Activated CD4-positive, alpha-beta T cell treated with anti-CD3 and anti-CD28 coated beads for 24 hours (primary cell): Measurements from ENCODE around the gene IFITM5.
A peak's percentile ranks its signal among the peaks of the same experiment; 100 is the strongest.
"Not testable (repeated sequence)": the region's sequence is repeated elsewhere in the genome, so short reads cannot be mapped to it uniquely, and the experiment has no call there.

Experiments
- DNase-seq, 2 donors: peaks; one replicate each; pipeline ENCODE4 v3.0.0-alpha.2; 2020; ENCODE audit warnings: low read depth in 2 of 2

Gene IFITM5

DNA sequence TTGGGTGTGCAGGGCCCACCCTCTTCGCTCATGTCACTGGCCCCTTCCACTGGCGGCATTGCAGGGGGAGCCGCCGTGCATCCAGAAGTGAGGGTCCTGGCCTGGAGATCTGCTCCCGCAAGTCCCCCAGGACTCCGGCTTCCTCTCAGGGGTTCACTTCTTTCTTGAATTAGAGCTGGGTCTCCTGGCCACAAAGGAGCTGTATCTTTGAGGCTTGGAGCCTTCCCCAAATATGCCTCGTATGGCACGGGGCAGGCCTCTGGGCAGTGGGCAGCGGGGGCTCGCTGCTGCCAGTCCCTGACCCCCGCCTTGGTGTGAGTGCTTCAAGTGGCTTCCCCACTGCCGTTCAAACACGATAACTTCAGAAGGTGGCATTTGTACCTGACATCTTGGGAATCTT, 28.7 kb upstream of the IFITM5 start:
- no peak for DNase-seq

DNA sequence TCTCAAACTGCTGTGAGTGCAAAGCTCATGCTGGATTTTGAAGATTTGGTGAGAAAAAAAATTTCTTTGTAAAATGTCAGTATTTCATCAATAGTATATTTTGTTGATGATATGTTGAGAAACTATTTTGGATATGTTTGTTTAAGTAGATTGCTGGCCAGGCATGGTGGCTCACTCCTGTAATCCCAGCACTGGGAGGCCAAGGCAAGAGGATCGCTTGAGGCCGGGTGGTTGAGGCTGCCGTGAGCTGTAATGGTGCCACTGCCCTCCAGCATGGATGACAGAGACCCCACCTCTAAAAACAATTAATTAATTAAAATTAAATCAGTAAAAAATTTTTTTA, 28.2 kb upstream of the IFITM5 start:
- DNase-seq = no peak

DNA sequence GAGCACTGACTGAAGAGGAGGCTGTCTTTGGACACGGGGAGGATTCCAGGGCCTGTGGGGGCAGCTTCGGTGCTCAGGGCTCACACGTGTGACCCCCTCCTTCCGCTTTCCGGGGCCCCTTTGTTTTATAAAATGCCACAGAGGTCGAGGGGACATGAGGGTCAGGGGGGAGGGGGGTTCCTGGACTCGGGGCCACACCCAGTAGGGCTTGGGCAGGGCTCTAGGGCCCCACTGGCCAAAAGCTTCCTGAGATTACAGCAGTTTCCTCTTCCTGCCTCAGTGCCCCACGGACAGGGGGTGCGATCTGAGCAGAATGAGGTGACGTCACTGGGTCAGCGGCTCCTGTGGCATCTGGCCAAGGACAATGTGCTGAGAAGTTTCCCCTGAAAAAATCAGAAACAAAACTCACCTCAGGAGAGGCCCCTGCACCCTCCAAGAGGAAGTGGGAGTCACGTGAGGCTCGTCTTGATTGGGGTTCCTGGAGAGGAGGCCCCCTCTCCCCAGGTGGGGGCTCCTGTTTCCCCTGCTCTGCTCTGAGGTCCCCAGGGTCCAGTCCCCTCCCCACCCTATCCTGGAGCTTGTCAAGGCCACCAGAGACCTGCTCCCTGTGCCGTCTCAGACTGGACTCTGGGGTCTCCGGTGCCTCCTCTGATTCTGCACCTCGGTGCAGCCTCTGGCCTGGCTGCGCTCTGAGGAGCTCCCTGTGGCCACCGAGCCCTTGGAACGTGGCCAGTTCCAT, 27.7 kb upstream of the IFITM5 start:
- DNase-seq = peak in 1 of 2 donors; percentile 57

DNA sequence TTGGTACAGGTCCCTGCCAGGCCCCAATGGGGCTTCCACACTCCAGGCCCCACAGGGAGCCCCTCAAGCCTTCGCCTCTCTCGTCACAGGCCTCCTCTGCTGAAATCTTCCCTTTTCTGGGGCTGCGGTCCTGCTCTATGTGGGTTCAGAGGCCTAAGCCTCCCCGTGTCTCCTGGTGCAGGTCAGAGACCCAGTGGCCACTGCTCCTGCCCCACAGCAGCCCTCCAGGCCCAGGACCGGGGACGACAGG, 27.2 kb upstream of the IFITM5 start:
- DNase-seq = no peak

DNA sequence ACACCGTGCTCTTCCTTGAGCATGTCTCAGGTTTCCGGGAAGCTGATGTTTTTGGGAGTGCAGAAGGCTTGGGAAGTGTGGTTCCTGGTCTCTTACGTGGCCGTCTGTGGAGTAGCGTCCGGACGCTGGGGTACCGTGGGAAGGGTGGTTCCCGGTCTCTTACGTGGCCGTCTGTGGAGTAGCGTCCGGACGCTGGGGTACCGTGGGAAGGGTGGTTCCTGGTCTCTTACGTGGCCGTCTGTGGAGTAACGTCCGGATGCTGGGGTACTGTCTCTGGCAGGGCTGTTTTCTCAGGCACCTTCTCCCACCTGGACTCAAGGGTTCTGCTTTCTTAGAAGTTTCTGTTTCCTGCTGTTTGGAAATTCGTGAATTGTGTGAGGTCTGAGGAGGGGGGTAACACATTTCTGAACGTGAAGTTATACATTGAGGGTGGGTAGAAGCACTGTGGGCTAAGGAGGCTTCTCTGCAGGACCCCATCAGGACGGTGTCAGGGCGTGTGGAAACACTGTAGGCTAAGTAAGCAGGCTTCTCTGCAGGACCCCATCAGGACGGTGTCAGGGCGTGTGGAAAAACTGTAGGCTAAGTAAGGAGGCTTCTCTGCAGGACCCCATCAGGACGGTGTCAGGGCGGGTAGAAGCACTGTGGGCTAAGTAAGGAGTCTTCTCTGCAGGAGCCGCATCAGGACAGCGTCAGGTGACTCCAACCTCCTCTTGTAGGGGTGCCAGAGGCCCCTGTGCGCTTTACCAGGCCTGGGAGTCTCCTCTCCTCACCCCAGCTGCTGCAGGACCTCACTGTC, 26.7 kb upstream of the IFITM5 start:
- no peak for DNase-seq

DNA sequence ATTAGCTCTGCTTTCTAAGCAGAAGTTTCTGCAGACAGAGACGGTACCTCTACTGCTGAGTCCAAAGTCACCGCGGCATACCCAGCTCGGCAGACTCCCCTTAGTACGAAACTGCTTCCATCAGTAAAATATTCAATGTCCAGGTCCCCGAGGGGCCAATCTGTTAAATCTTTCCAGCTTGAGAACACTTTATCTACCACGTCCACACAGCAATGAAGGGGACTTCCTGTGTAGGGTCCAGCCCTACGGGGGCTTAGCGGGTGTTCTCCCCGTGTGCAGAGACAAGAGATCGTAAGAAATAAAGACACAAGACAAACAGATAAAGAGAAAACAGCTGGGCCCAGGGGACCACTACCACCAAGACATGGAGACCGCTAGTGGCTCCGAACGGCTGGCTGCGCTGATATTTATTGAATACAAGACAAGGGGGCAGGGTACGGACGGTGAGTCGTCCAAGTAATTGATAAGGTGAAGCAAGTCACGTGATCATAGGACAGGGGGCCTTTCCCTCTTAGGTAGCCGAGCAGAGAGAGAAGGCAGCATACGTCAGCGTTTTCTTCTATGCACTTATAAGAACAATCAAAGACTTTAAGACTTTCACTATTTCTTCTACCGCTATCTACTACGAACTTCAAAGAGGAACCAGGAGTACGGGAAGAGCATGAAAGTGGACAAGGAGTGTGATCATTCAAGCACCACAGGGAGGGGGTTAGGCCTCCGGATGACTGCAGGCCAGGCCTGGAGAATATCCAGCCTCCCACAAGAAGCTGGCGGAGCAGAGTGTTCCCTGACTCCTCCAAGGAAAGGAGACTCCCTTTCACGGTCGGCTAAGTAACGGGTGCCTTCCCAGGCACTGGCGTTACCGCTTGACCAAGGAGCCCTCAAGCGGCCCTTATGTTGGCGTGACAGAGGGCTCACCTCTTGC, 25.5 kb upstream of the IFITM5 start:
- DNase-seq = not testable (repeated sequence)

DNA sequence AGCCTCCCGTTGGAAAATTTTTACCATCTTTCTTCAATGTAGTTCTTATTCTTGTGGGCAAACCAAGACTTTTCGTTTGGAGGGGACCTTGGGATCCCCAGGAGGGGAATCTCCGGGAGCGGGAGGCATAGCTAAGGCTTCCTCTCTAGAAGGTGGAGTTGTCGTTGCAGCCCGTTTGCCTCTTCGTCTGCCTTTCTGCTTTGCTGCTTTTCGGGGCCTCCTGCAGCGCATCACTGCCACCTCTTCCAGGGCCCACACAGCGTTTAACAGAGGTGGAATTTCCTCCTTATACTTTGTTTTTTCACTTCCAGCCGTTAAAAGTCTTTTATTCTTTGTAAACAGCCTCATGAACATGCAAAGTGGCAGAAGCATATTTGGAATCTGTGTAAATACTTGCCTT, 24.8 kb upstream of the IFITM5 start:
- no peak for DNase-seq

DNA sequence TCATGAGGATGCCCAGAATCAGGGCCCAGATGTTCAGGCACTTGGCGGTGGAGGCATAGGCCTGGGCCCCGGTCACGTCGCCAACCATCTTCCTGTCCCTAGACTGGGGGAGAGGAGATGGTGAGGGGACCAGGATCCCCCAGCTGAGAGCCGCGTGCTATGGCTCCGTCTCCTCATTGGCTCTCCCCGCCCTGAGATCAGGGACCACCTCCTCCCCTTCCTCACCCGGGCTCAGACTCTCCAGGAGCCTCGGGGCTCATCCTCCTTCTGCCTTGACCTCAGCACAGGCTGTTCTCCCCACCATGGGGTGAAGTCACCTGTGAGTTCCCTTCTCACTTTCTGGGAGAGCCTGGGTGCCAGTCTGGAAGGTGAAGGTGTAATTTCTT, 20.6 kb upstream of the IFITM5 start:
- DNase-seq = not testable (repeated sequence)

DNA sequence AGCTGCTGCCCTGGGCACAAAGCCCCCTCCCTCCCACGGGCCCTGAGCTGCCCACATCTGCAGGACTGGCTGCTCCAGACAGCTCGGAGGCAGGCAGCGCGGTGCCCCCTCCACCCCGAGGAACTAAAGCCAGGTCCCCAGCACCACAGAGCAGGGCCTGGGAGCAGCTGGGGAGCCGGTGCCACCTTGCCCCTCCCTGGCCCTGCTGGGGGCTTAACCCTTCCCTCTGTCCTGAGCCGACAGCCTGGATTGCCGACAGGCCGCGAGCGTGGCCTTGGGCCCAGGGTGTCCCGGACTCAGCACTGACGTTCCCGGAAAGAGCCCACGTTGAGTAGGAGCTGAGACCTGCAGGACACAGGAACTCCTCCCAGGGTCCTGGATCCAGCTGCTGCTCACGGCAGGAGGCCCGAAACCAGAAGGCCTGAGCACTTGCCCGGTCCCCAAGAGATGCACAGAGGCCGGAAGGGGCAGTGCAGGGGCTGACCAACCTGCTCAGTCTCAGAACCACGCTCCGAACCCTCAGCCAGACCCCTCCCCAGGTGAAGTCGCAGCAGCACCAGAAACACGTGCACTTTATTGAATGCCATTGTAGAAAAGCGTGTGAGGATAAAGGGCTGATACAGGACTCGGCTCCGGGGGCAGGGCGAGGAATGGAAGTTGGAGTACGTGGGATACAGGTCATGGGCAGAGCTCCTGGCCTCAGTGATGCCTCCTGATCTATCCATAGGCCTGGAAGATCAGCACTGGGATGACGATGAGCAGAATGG, 20.0 kb upstream of the IFITM5 start:
- not testable (repeated sequence) for DNase-seq

DNA sequence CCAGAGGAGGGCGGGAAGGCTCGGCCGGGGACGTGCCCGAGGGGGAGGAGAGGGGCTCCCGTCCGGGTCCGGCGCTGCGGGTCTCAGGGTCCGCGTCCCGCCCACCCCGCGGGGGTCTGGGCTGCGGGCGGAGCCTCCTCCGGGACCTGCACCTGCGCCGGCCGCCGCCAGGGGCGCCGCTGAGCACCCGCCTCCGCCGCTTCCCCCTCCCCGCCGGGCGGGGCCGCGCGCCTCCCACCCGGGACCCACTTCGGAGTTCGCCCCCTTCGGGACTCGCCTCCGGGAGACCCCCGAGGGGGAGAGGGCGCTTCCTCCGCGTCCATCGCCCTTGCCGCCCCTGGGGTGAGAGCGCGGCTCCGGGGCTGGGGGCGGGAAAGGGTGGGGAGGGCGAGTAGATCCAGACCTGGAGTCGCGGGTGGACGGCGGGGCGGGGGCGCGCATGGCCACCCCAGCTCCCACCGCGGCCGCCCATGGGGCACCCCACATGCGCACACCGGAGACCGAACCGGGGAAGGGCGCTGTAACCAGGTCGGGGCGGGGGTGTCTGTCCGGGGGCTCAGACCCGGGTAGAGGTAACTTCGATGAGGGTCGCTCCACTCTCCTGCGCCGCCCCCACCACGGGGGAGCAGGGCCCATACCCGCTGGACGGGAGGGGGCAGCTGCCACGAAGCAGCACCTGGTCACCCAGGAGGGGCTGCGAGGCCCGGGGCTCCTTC, 19.2 kb upstream of the IFITM5 start:
- DNase-seq = not testable (repeated sequence)

DNA sequence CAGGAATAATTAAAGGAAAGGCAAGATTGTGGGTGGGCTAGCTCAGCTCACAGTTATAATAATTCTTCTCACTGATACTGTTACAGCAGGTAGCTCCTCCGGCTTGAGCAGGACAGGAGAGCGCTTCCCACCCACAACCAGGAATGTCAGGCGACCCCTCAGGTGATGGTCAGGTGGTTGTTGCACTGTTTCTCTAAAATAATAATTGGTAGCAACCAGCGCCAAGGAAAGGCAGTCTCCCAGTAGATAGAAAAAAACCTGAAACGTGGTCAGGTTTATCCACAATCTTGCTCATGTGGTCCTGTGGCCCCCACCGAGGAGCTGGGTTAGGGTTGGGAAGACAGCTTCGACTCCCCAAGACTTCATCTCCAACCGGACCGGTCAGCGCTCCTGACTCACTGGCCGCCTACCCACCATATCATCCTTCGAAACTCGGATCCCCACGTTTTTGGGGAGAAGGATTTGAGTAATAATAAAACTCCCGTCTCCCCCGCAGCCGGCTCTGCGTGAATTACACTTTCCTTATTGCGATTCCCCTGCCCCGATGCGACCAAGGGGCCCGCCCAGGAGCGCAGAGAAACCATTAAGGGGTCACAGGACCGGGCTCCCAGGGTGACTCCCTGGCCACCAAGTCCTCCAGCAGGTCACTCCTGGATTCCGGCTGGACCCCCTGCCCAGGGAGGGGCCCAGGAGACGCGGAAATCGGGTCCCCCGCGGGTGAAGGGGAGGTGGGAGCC, 18.5 kb upstream of the IFITM5 start:
- DNase-seq = not testable (repeated sequence)

DNA sequence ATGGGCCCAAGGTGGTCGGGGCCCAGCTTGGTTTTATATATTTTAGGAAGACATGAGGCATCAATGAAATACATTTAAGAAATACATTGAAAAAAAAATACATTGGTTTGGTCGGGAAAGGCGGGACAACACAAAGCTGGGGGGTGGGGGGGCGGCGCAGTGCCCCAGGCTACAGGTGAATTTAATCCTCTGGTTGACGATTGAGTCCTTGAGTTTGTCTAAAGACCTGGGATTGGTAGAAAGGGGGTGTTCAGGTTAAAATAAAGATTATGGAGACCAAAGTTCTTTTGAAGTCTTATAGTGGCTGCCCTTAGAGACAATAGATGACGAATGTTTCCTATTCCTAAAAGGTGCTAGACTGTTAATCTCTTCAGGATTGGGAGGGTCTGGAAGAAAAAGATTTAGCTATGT, 17.6 kb upstream of the IFITM5 start:
- DNase-seq = no peak

DNA sequence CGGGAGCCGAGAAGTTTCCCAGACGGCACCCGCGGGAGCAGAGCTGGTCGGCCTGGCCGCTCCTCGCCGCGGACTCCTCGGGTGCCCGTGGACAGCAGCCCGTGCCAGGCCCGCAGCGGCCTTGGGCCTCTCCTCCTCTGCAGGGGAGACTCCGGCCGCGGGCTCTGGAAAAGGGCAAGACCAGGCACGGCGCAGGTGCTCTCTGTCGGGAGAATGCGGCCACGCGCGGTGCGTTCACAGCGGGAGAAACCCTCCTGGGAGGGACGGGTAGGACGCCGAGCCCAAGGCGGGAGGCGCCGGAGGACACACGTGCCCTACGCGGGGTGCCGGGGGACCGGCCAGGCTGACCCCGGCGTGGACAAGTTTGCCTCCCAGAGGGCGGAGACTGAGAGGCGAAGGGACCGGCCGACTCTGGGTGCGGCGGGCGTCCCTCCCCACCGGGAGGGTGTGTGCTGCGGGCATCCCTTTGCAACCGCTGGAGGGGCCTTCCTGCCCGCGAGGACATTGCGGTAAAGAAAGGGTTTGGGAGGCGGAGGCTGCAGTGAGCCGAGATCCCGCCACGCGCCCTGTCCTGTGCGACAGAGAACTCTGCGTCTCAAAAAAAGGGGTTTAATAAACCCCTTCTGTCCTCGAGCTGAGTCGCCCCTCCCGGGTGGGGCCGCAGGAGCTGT, 16.8 kb upstream of the IFITM5 start:
- DNase-seq = no peak

DNA sequence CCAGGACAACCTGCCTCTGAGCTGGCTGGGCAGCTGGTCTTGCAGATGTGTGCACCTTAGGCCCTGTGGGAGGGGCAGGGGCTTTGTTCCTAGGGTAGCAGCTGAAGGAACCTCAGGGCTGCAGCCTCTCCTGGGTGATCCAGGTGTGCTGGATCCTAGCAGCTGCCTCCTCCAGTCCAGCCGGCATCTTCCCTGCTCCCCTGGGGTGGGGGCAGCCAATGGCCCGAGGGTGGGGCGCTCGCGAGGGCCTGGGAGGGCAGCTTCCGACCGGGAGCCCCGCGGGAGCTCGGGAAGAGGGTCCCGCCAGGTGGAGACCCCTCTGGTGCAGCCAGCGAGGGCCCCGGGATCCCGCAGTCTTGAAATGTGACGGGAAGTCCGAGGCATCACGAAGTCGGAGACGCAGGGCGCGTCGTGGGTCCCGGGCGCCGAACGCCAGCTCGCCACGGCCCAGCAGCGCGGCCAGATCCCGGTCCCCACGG, 16.2 kb upstream of the IFITM5 start:
- DNase-seq = no peak

DNA sequence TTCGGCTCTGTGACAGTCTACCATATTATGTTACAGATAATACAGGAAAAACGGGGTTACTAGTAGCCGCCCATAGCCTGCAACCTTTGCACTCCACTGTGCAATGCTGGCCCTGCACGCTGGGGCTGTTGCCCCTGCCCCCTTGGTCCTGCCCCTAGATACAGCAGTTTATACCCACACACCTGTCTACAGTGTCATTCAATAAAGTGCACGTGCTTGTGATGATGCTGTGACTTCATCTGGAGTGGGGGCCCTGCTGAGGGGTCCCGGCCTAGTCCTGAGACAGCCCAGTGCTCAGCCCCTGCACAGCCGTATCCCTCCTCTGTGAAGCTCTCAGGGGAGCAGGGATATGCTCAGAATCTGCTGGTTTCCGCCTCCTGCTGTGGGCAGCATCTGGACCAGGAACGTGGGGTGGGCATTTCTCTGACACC, 15.7 kb upstream of the IFITM5 start:
- no peak for DNase-seq

DNA sequence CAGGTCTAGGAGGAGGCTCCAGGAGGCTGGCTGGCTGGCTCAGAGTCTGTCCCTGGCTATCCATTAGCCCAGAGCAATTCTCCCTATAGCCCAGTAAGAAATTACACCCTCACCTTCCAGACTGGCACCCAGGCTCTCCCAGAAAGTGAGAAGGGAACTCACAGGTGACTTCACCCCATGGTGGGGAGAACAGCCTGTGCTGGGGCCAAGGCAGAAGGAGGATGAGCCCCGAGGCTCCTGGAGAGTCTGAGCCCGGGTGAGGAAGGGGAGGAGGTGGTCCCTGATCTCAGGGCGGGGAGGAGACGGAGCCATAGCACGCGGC, 15.2 kb upstream of the IFITM5 start:
- DNase-seq = not testable (repeated sequence)

DNA sequence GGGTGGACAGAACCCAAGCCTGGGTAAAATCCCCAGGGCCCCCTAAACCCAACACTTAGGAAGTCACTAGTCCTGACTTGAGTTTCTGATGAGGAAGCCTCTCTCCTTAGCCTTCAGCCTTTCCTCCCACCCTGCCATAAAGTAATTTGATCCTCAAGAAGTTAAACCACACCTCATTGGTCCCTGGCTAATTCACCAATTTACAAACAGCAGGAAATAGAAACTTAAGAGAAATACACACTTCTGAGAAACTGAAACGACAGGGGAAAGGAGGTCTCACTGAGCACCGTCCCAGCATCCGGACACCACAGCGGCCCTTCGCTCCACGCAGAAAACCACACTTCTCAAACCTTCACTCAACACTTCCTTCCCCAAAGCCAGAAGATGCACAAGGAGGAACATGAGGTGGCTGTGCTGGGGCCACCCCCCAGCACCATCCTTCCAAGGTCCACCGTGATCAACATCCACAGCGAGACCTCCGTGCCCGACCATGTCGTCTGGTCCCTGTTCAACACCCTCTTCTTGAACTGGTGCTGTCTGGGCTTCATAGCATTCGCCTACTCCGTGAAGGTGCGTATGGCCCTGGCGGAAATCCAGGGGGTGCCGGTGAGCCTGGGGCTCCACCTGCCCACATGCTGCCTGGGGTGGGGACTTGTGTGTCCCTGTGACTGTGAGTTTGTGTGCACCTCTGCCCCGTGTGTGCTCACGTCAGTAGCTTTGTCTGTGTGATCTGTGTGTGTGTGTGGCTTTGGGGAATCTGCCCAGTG, 14.6 kb upstream of the IFITM5 start, which contains the start of gene IFITM1:
Gene IFITM1, plus strand, starts transcription at position 254 of the 767 bp plus-strand sequence. Its CDS starts 131 bp downstream, at position 385.
- DNase-seq = no peak

DNA sequence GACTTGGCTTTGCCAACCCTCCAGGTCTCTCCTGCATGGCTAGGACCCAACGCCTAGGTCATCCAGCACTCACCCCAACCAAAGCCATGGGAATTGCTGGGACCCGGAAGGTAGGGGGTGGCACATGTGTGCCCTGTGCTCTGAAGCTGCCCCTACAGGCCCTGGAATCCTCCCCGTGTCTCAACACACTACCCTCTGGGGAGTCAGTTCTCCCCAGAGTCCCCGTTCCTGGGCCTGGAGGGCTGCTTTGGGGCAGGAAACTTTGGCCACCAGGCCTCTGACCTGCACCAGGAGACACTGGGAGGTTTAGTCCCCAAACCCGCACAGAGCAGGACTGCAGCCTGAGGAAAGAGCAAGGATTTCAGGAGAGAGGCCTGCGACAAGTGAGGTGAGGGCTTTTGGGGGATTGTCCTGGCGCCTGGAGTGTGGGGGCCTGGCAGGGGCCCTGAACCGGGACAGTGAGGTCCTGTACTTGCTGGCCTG, 14.0 kb upstream of the IFITM5 start:
- DNase-seq = no peak
